Fibroblast of lung (primary cell): ENCODE data around the gene RAPGEF2. TPM values are rescaled to one million over a fixed set of nuclear protein-coding genes. Genes with fewer than 3 reads are reported as not detected.
A peak's percentile ranks its signal among the peaks of the same experiment; 100 is the strongest.

Experiments used
- DNase-seq, 2 donors: peaks; one replicate each; pipeline versions ENCODE4 v3.0.0 to v3.0.0-alpha.2; 2010; ENCODE audit warnings: low read depth in 2 of 2
- H2AFZ ChIP-seq: 2 replicates; pipeline ENCODE4 v1.5.1; 2012; ENCODE audit warnings: low read length, control low read depth, inconsistent platforms
- H3K27ac ChIP-seq: 2 replicates; pipeline ENCODE4 v1.5.1; 2011; ENCODE audit warnings: low read length, control low read depth; ENCODE audit not compliant: insufficient read depth
- H3K27me3 ChIP-seq: 2 replicates; pipeline ENCODE4 v1.5.1; 2011; ENCODE audit warnings: mild to moderate bottlenecking, low read length; ENCODE audit not compliant: control insufficient read depth, insufficient read depth
- H3K36me3 ChIP-seq: 2 replicates; pipeline ENCODE4 v1.5.1; 2011; ENCODE audit warnings: low read length; ENCODE audit not compliant: control insufficient read depth, insufficient read depth
- H3K4me1 ChIP-seq: 2 replicates; pipeline ENCODE4 v1.5.1; 2011; ENCODE audit warnings: low read length; ENCODE audit not compliant: control insufficient read depth, insufficient read depth; ENCODE audit errors: extremely low read depth
- H3K4me2 ChIP-seq: 2 replicates; pipeline ENCODE4 v1.5.1; 2011; ENCODE audit warnings: low read length, control low read depth; ENCODE audit not compliant: insufficient read depth; ENCODE audit errors: extremely low read depth
- H3K4me3 ChIP-seq, 4 experiments: fragments of 200-600 bp in 1 of 4; sonication (generic) in 1 of 4; replicated peaks in 1 of 4; 2 replicates each; pipeline ENCODE4 v1.5.1; 2011 to 2016; ENCODE audit warnings: low read length in 4 of 4, low read depth in 3 of 4, mild to moderate bottlenecking in 3 of 4, control low read depth in 2 of 4, inconsistent platforms in 1 of 4, mixed read lengths in 1 of 4; ENCODE audit not compliant: insufficient read depth in 1 of 4; ENCODE audit errors: control extremely low read depth in 1 of 4
- H3K79me2 ChIP-seq: 2 replicates; pipeline ENCODE4 v1.5.1; 2012; ENCODE audit warnings: mild to moderate bottlenecking, low read length, inconsistent platforms; ENCODE audit not compliant: control insufficient read depth, insufficient read depth
- H3K9ac ChIP-seq: 2 replicates; pipeline ENCODE4 v1.5.1; 2011; ENCODE audit warnings: mild to moderate bottlenecking, low read length, control low read depth; ENCODE audit not compliant: insufficient read depth
- H3K9me3 ChIP-seq: 2 replicates; pipeline ENCODE4 v1.5.1; 2012; ENCODE audit warnings: low read depth, low read length; ENCODE audit not compliant: control insufficient read depth, insufficient read depth
- H4K20me1 ChIP-seq: 2 replicates; pipeline ENCODE4 v1.5.1; 2011; ENCODE audit warnings: low read length; ENCODE audit not compliant: control insufficient read depth, insufficient read depth; ENCODE audit errors: extremely low read depth
- CTCF ChIP-seq, 2 donors: IDR thresholded peaks in 1 of 2; conservative IDR thresholded peaks in 1 of 2; 1 replicate in 1 of 2; 2 replicates in 1 of 2; pipeline ENCODE4 v1.5.1; 2011 to 2012; ENCODE audit warnings: low read length in 2 of 2, control low read depth in 1 of 2, inconsistent platforms in 1 of 2, low read depth in 1 of 2, mild to moderate bottlenecking in 1 of 2
- EZH2 ChIP-seq: IDR thresholded peaks from 2 replicates; pipeline ENCODE4 v1.5.1; 2012; ENCODE audit warnings: low read length, control low read depth, mild to moderate bottlenecking; ENCODE audit errors: missing control alignments
- polyA plus RNA-seq, 2 donors: library from polyadenylated mRNA; depleted of rRNA in 1 of 2; stranded (reverse) in 1 of 2; unstranded in 1 of 2; fragments of >200 nt; gene quantifications; 2 replicates each; pipeline ENCODE4 v1.2.1, GENCODE V29; 2011 to 2012; ENCODE audit warnings: missing spikeins in 1 of 2
- total RNA-seq: library from RNA; depleted of rRNA; stranded (reverse); fragments of >200 nt; gene quantifications from 2 replicates; pipeline ENCODE4 v1.2.1, GENCODE V29; 2014

The RAPGEF2 gene
- total and polyA plus RNA-seq, 2 donors (not counting 1 experiment from before 2014, with no cell fraction given), result 45.5 to 58.5 TPM

GRCh38 chr4:159174645-159175084 lies 71.8 kb downstream of the RAPGEF2 start:
- Histone ChIP-seq H3K4me3 (no peak overlapping the region), H2AFZ (no peak overlapping the region), H3K36me3 (no peaks in the 10 kb centered on the region), H3K27me3 (no peaks in the 10 kb centered on the region), H3K27ac (no peak overlapping the region), H3K9ac (no peak overlapping the region), H3K9me3 (no peaks in the 10 kb centered on the region), H3K4me1 (peaks cover 4% of the 10 kb centered on the region), H4K20me1 (no peaks in the 10 kb centered on the region), H3K4me2 (no peak overlapping the region), H3K79me2 (peaks cover 2% of the 10 kb centered on the region)
- no peak for DNase-seq
- no peak for TF ChIP-seq CTCF (conservative IDR thresholded peaks at IDR 0.05 in 1 of 2, IDR thresholded peaks at IDR 0.05 in 1 of 2; ENCODE audit: low read depth in 1 of 2, low read length in 2 of 2)
- no peak for TF ChIP-seq EZH2

GRCh38 chr4:159175085-159175988 lies 72.5 kb downstream of the RAPGEF2 start:
- Histone ChIP-seq H3K9me3 (no peaks in the 10 kb centered on the region), H3K4me2 (peak overlapping the region; percentile 72), H3K27ac (peak overlapping the region; percentile 8), H3K9ac (no peak overlapping the region), H4K20me1 (no peaks in the 10 kb centered on the region), H3K27me3 (no peaks in the 10 kb centered on the region), H2AFZ (no peak overlapping the region), H3K4me1 (peaks cover 4% of the 10 kb centered on the region), H3K4me3 (peak overlapping the region in 2 of 4 experiments; percentile 12 to 32), H3K36me3 (no peaks in the 10 kb centered on the region), H3K79me2 (peaks cover 2% of the 10 kb centered on the region)
- peak; percentile 85 to 88 for DNase-seq
- no peak for TF ChIP-seq EZH2
- TF ChIP-seq CTCF (conservative IDR thresholded peaks at IDR 0.05 in 1 of 2, IDR thresholded peaks at IDR 0.05 in 1 of 2; ENCODE audit: low read depth in 1 of 2, low read length in 2 of 2), result peak; percentile 67 to 69

GRCh38 chr4:159175989-159176375 lies 73.1 kb downstream of the RAPGEF2 start:
- no peak overlapping the region for H2AFZ ChIP-seq
- no peak for DNase-seq
- no peaks in the 10 kb centered on the region for H3K9me3 ChIP-seq
- no peaks in the 10 kb centered on the region for H3K36me3 ChIP-seq
- H3K79me2 ChIP-seq, result peaks cover 2% of the 10 kb centered on the region
- no peaks in the 10 kb centered on the region for H4K20me1 ChIP-seq
- no peaks in the 10 kb centered on the region for H3K27me3 ChIP-seq
- peaks cover 4% of the 10 kb centered on the region for H3K4me1 ChIP-seq
- H3K27ac ChIP-seq, result no peak overlapping the region
- no peak overlapping the region for H3K9ac ChIP-seq
- H3K4me2 ChIP-seq, result peak overlapping the region; percentile 72
- TF ChIP-seq EZH2, result no peak
- TF ChIP-seq CTCF (conservative IDR thresholded peaks at IDR 0.05 in 1 of 2, IDR thresholded peaks at IDR 0.05 in 1 of 2; ENCODE audit: low read depth in 1 of 2, low read length in 2 of 2), result no peak
- peak overlapping the region in 1 of 4 experiments; percentile 25 for H3K4me3 ChIP-seq
